Sigmoid colon (tissue), 4 donors: ENCODE measurements around the gene KIF26B.

Experiments used
- EP300 ChIP-seq, 4 donors: sonication (generic); formaldehyde crosslinking; IDR thresholded peaks; one replicate each; pipeline ENCODE4 v1.6.1; 2017; ENCODE audit warnings: antibody characterized with exemption in 4 of 4
- POLR2A ChIP-seq, 2 donors: fragments of 450-650 bp; IDR thresholded peaks; one replicate each; pipeline ENCODE4 v1.6.1; 2016; ENCODE audit warnings: antibody characterized with exemption in 2 of 2, mild to moderate bottlenecking in 2 of 2, moderate library complexity in 2 of 2
- POLR2AphosphoS5 ChIP-seq, 4 donors: sonication (generic); formaldehyde crosslinking; IDR thresholded peaks; one replicate each; pipeline ENCODE4 v1.6.1; 2017; ENCODE audit warnings: antibody characterized with exemption in 4 of 4
- TF ChIP-seq, protein P1 (sequence below), 4 experiments: fragments of 450-650 bp in 3 of 4; fragments of 200-600 bp in 1 of 4; IDR thresholded peaks; one replicate each; pipeline ENCODE4 v1.5.1; 2016 to 2019; ENCODE audit warnings: antibody characterized with exemption in 4 of 4, mild to moderate bottlenecking in 3 of 4, moderate library complexity in 2 of 4

DNA sequence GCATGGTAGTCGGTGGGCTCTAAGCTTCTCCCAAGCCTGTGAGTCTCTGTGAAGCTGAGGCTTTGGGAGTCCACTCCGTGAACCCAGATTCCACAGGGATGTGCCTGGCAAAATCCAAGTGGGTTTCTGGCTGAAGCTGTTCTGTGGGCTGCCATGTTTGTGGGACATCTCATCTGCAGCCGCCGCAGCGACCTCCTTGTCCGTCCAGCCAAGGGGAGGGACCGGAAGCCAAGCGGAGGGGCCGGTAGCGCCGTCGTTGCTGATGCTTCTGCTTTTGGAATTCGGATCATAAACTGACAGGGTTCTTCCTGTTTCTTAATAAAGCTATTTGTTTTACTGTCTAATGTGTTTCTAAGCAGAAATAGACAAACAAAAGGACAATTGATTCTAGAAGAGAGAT is 13.3 kb downstream of the KIF26B start:
- TF ChIP-seq POLR2A (IDR thresholded peaks at IDR 0.05), result no peak
- TF ChIP-seq, protein P1, sequence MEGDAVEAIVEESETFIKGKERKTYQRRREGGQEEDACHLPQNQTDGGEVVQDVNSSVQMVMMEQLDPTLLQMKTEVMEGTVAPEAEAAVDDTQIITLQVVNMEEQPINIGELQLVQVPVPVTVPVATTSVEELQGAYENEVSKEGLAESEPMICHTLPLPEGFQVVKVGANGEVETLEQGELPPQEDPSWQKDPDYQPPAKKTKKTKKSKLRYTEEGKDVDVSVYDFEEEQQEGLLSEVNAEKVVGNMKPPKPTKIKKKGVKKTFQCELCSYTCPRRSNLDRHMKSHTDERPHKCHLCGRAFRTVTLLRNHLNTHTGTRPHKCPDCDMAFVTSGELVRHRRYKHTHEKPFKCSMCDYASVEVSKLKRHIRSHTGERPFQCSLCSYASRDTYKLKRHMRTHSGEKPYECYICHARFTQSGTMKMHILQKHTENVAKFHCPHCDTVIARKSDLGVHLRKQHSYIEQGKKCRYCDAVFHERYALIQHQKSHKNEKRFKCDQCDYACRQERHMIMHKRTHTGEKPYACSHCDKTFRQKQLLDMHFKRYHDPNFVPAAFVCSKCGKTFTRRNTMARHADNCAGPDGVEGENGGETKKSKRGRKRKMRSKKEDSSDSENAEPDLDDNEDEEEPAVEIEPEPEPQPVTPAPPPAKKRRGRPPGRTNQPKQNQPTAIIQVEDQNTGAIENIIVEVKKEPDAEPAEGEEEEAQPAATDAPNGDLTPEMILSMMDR (IDR thresholded peaks at IDR 0.05), result no peak
- no peak for TF ChIP-seq POLR2AphosphoS5 (IDR thresholded peaks at IDR 0.05)
- no peak for TF ChIP-seq EP300 (IDR thresholded peaks at IDR 0.05)
